Common myeloid progenitor, CD34-positive (primary cell): ENCODE measurements around the gene APOC3.

ENCODE experiments used
- CTCF ChIA-PET: fragments of 350-600 bp; sonication (Branson Sonifier 250); formaldehyde crosslinking; loops from one replicate; lab custom pipeline; 2021; ENCODE audit warnings: antibody characterized with exemption; lab: Charles Lee
- POLR2A ChIA-PET: fragments of 350-600 bp; sonication (Branson Sonifier 250); formaldehyde crosslinking; loops from one replicate; lab custom pipeline; 2021; ENCODE audit warnings: antibody characterized with exemption; lab: Charles Lee
- DNase-seq, 3 donors: peaks; one replicate each; pipeline versions ENCODE4 v3.0.0 to v3.0.0-alpha.2; 2013
- H3K27ac ChIP-seq, 2 experiments: 1 replicate in 1 of 2; 2 replicates in 1 of 2; pipeline ENCODE4 v1.7.0; 2013; ENCODE audit warnings: inconsistent platforms in 2 of 2, low read length in 2 of 2, mild to moderate bottlenecking in 2 of 2, low read depth in 1 of 2, moderate library complexity in 1 of 2; ENCODE audit not compliant: severe bottlenecking in 2 of 2, insufficient read depth in 1 of 2, poor library complexity in 1 of 2
- H3K27me3 ChIP-seq, 5 experiments: replicated peaks in 2 of 5; 1 replicate in 3 of 5; 2 replicates in 2 of 5; pipeline versions ENCODE4 v1.6.1 to v1.7.0; 2013; ENCODE audit warnings: low read length in 4 of 5, mild to moderate bottlenecking in 2 of 5, moderate library complexity in 2 of 5, inconsistent platforms in 1 of 5; ENCODE audit not compliant: insufficient read depth in 5 of 5, control insufficient read depth in 4 of 5
- H3K36me3 ChIP-seq, 4 experiments: 1 replicate in 2 of 4; 2 replicates in 2 of 4; pipeline versions ENCODE4 v1.6.1 to v1.7.0; 2013; ENCODE audit warnings: low read length in 3 of 4, control low read depth in 1 of 4, mild to moderate bottlenecking in 1 of 4; ENCODE audit not compliant: control insufficient read depth in 4 of 4, insufficient read depth in 4 of 4
- H3K4me1 ChIP-seq, 4 experiments: 1 replicate in 3 of 4; 2 replicates in 1 of 4; pipeline versions ENCODE4 v1.6.1 to v1.7.1; 2013; ENCODE audit warnings: low read length in 3 of 4, mild to moderate bottlenecking in 3 of 4, control low read depth in 1 of 4, inconsistent platforms in 1 of 4, moderate library complexity in 1 of 4; ENCODE audit not compliant: control insufficient read depth in 4 of 4, insufficient read depth in 4 of 4; ENCODE audit errors: control extremely low read depth in 1 of 4
- H3K4me3 ChIP-seq, 7 experiments: 1 replicate in 4 of 7; 2 replicates in 3 of 7; pipeline versions ENCODE4 v1.5.1 to v1.7.0; 2013; ENCODE audit warnings: mild to moderate bottlenecking in 7 of 7, low read length in 6 of 7, moderate library complexity in 6 of 7, inconsistent platforms in 2 of 7, low read depth in 2 of 7, control low read depth in 1 of 7; ENCODE audit not compliant: insufficient read depth in 4 of 7, control insufficient read depth in 1 of 7; ENCODE audit errors: extremely low read depth in 1 of 7
- H3K9me3 ChIP-seq, 5 experiments: 1 replicate in 4 of 5; 2 replicates in 1 of 5; pipeline versions ENCODE4 v1.6.1 to v1.7.1; 2013; ENCODE audit warnings: low read length in 4 of 5, mild to moderate bottlenecking in 2 of 5, inconsistent platforms in 1 of 5, low read depth in 1 of 5, moderate library complexity in 1 of 5; ENCODE audit not compliant: control insufficient read depth in 4 of 5, insufficient read depth in 2 of 5; ENCODE audit errors: control extremely low read depth in 1 of 5
- WGBS: methylation state at CpG from one replicate; pipeline ENCODE4 v1.1.5; 2013; ENCODE audit not compliant: insufficient coverage; 5-methylcytosine and 5-hydroxymethylcytosine counted together

APOC3 gene

GRCh38 chr11:116862951-116863350, 33.2 kb downstream of the APOC3 start:
- ChIA-PET CTCF (interaction anchor here (0.6 to 4.0 kb wide), 7 partner anchors 9 to 247 kb away, joined by 3 to 12 read pairs (median 3); no protein-coding TSS in a partner anchor), POLR2A (no interaction called here)
- Histone ChIP-seq H3K27ac (no peak overlapping the region), H3K9me3 (no peaks in the 10 kb centered on the region), H3K4me1 (peaks cover 0 to 5% (median 0%) of the 10 kb centered on the region in 4 experiments), H3K4me3 (no peak overlapping the region), H3K27me3 (no peaks in the 10 kb centered on the region), H3K36me3 (peaks cover 39 to 96% (median 76%) of the 10 kb centered on the region in 4 experiments)
- WGBS: 100% methylated on average over 2 of the region's 3 CpGs
- DNase-seq: no peak

GRCh38 chr11:116864531-116864930, 34.8 kb downstream of the APOC3 start:
- 95% methylated on average over 5 of the region's 5 CpGs for WGBS
- H3K4me3 ChIP-seq: no peak overlapping the region
- H3K4me1 ChIP-seq: peaks cover 4 to 10% (median 8%) of the 10 kb centered on the region in 4 experiments
- ChIA-PET CTCF (interaction anchor here (0.6 to 4.0 kb wide), 7 partner anchors 10 to 259 kb away, joined by 3 to 12 read pairs (median 4); no protein-coding TSS in a partner anchor), POLR2A (no interaction called here)
- peaks cover 46 to 91% (median 74%) of the 10 kb centered on the region in 4 experiments for H3K36me3 ChIP-seq
- no peaks in the 10 kb centered on the region for H3K9me3 ChIP-seq
- H3K27ac ChIP-seq: no peak overlapping the region
- no peaks in the 10 kb centered on the region for H3K27me3 ChIP-seq
- DNase-seq: no peak

- H3K36me3 ChIP-seq: peaks cover 41 to 86% (median 70%) of the 10 kb centered on the region in 4 experiments
These were observed 36.0 kb downstream of the APOC3 start for GRCh38 chr11:116865696-116866095.

GRCh38 chr11:116866804-116867455, 37.2 kb downstream of the APOC3 start:
- no peaks in the 10 kb centered on the region for H3K27me3 ChIP-seq
- no peaks in the 10 kb centered on the region for H3K9me3 ChIP-seq
- POLR2A ChIA-PET: no interaction called here
- no peak overlapping the region for H3K4me3 ChIP-seq
- no peak overlapping the region for H3K27ac ChIP-seq
- 96% methylated on average over 3 of the region's 6 CpGs for WGBS
- DNase-seq: no peak
- CTCF ChIA-PET: interaction anchor here (0.9 to 2.1 kb wide), 8 partner anchors 8 to 54 kb away, joined by 3 to 7 read pairs (median 4); no protein-coding TSS in a partner anchor
- peaks cover 14 to 33% (median 31%) of the 10 kb centered on the region in 4 experiments for H3K4me1 ChIP-seq
- H3K36me3 ChIP-seq: peaks cover 36 to 84% (median 68%) of the 10 kb centered on the region in 4 experiments

More at GRCh38 chr11:116865696-116866095, 36.0 kb downstream of the APOC3 start:
- Histone ChIP-seq H3K4me3 (no peak overlapping the region), H3K27me3 (no peaks in the 10 kb centered on the region), H3K27ac (no peak overlapping the region), H3K9me3 (no peaks in the 10 kb centered on the region), H3K4me1 (peaks cover 9 to 21% (median 19%) of the 10 kb centered on the region in 4 experiments)
- ChIA-PET CTCF (interaction anchor here (0.8 to 2.1 kb wide), 6 partner anchors 10 to 258 kb away, joined by 3 to 7 read pairs (median 4); partner anchors contain the start of gene APOA5), POLR2A (interaction anchor here (0.6 kb wide), 1 partner anchor 12 kb away, joined by 4 read pairs; no protein-coding TSS in a partner anchor)
- WGBS: 80% methylated on average over 1 of the region's 1 CpG
- no peak for DNase-seq

GRCh38 chr11:116867619-116868018, 37.9 kb downstream of the APOC3 start:
- peaks cover 14 to 37% (median 33%) of the 10 kb centered on the region in 4 experiments for H3K4me1 ChIP-seq
- CTCF ChIA-PET: interaction anchor here (0.7 to 2.1 kb wide), 7 partner anchors 9 to 80 kb away, joined by 3 to 7 read pairs (median 3); partner anchors contain the start of gene ZPR1
- peaks cover 33 to 81% (median 68%) of the 10 kb centered on the region in 4 experiments for H3K36me3 ChIP-seq
- POLR2A ChIA-PET: no interaction called here
- H3K27ac ChIP-seq: no peak overlapping the region
- no peaks in the 10 kb centered on the region for H3K9me3 ChIP-seq
- H3K4me3 ChIP-seq: no peak overlapping the region
- DNase-seq: no peak
- 100% methylated on average over 6 of the region's 11 CpGs for WGBS
- no peaks in the 10 kb centered on the region for H3K27me3 ChIP-seq

GRCh38 chr11:116868066-116868465, 38.4 kb downstream of the APOC3 start:
- no peak overlapping the region for H3K27ac ChIP-seq
- no peak overlapping the region for H3K4me3 ChIP-seq
- DNase-seq: no peak
- H3K9me3 ChIP-seq: no peaks in the 10 kb centered on the region
- WGBS: no CpG with 5 or more reads among the region's 3 CpGs
- H3K36me3 ChIP-seq: peaks cover 37 to 81% (median 70%) of the 10 kb centered on the region in 4 experiments
- no peaks in the 10 kb centered on the region for H3K27me3 ChIP-seq
- ChIA-PET CTCF (interaction anchor here (0.7 to 1.6 kb wide), 5 partner anchors 9 to 81 kb away, joined by 3 to 4 read pairs (median 3); partner anchors contain the start of gene ZPR1), POLR2A (no interaction called here)
- peaks cover 14 to 37% (median 33%) of the 10 kb centered on the region in 4 experiments for H3K4me1 ChIP-seq
